Loucy (cell line): ENCODE results near the gene IFITM1.

Experiments used
- CTCF ChIP-seq: fragments of 200-600 bp; sonication (generic); conservative IDR thresholded peaks from 2 replicates; pipeline ENCODE4 v1.5.1; 2014; ENCODE audit warnings: mild to moderate bottlenecking, antibody characterized with exemption, low read length
- EZH2phosphoT487 ChIP-seq: fragments of 200-600 bp; IDR thresholded peaks from 2 replicates; pipeline ENCODE4 v1.6.1; 2018; ENCODE audit warnings: antibody characterized with exemption, mild to moderate bottlenecking, moderate library complexity, borderline replicate concordance

- TF ChIP-seq CTCF (no peak), EZH2phosphoT487 (no peak)
Measured at GRCh38 chr11:279966-280705, 33.7 kb upstream of the IFITM1 start.
